GM20000 (cell line): Measurements from ENCODE around the gene CCL16.
"Not testable (repeated sequence)": the region's sequence is repeated elsewhere in the genome, so short reads cannot be mapped to it uniquely, and the experiment has no call there.

Experiments used
- DNase-seq: peaks from one replicate; pipeline ENCODE4 v3.0.0; 2012; ENCODE audit warnings: low spot score
- TF ChIP-seq, protein P1 (sequence below): IDR thresholded peaks from 2 replicates; pipeline ENCODE4 v1.5.1; 2012; ENCODE audit warnings: mild to moderate bottlenecking, control low read depth; ENCODE audit errors: extremely low read depth, missing control alignments

CCL16 gene

DNA sequence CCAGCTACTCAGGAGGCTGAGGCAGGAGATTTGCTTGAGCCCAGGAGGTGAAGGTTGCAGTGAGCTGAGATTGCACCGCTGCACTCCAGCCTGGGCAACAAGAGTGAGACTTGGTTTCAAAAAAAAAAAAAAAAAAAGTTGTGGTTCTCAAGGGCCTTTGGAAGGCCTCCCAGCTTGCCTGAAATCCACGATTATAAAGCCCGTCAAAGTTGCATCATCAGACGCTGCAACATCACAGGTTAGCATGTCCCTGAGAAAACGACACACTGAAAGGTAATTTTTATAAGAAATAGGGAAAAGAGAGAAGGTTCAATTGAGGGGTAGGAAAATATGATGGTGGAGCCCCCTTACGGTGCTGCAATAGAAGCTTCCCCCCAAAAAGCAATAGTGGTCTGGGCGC lies 33.2 kb downstream of the CCL16 start:
- TF ChIP-seq, protein P1, sequence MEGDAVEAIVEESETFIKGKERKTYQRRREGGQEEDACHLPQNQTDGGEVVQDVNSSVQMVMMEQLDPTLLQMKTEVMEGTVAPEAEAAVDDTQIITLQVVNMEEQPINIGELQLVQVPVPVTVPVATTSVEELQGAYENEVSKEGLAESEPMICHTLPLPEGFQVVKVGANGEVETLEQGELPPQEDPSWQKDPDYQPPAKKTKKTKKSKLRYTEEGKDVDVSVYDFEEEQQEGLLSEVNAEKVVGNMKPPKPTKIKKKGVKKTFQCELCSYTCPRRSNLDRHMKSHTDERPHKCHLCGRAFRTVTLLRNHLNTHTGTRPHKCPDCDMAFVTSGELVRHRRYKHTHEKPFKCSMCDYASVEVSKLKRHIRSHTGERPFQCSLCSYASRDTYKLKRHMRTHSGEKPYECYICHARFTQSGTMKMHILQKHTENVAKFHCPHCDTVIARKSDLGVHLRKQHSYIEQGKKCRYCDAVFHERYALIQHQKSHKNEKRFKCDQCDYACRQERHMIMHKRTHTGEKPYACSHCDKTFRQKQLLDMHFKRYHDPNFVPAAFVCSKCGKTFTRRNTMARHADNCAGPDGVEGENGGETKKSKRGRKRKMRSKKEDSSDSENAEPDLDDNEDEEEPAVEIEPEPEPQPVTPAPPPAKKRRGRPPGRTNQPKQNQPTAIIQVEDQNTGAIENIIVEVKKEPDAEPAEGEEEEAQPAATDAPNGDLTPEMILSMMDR = no peak
- no peak for DNase-seq

DNA sequence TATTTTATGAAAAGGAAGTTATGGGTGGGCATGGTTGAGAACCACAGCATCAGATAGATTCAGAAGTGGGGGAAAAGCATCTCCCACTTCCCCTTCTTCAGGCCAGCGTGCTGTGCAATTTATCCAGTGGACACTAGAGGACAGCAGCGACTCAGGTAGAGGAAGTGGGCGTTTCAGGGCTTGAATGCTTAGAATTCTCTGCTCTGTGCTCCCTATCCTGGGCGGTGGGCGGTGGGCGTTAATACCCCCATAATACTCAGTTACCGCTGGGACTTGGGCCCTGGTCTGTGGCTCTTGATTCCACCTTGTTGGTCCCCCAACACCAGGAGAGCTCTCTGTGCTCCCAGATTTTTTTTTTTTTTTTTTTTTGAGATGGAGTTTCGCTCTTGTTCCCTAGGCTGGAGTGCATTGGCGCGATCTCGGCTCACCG lies 34.1 kb downstream of the CCL16 start:
- TF ChIP-seq, protein P1 = peak; percentile 96

DNA sequence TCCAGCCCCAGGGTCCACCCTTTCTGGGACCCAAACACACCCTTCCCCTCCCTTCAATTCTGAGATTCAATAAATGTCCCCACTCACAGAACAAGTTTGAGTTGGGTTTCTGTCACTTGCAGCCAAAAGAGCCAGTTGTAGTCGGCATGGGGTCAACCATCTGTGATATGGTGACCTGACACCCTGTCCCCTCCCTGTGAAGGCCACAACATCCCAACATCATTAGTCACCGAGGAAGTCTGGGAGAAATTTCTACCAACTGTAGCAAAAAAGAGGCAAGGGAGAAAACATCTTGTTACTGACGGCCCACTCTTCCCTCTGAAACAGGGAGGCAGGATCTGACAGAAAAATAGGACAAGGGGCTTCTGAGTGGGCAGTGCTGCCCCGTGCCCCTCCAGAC lies 37.1 kb downstream of the CCL16 start:
- DNase-seq = no peak
- TF ChIP-seq, protein P1 = no peak

More for the DNA sequence above, 34.1 kb downstream of the CCL16 start:
- peak; percentile 58 for DNase-seq

DNA sequence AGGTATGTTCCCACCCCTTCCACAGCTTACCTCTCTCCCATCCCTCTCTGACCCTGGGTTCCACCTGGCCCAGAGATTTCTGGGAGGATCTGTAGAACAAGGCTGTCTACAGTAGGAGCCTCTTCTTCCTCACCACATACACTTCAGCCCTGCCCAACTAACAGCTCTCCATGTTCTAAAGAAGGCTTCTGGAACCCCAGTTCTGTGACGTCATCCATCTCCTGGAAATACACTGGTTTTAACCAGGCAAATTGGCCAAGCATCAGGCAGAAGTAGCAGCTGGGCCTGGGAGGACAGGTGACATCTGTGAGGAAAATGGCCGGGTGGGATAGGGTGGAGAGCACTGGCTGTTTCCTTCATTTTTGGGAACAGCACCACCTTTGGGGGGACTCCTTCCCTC lies 37.8 kb downstream of the CCL16 start, which contains the start of gene LYZL6:
LYZL6 (minus strand) TSS at position 177 of the 400 bp plus-strand sequence. CDS start 4,357 bp downstream, outside the sequence.
- TF ChIP-seq, protein P1 = no peak
- no peak for DNase-seq

DNA sequence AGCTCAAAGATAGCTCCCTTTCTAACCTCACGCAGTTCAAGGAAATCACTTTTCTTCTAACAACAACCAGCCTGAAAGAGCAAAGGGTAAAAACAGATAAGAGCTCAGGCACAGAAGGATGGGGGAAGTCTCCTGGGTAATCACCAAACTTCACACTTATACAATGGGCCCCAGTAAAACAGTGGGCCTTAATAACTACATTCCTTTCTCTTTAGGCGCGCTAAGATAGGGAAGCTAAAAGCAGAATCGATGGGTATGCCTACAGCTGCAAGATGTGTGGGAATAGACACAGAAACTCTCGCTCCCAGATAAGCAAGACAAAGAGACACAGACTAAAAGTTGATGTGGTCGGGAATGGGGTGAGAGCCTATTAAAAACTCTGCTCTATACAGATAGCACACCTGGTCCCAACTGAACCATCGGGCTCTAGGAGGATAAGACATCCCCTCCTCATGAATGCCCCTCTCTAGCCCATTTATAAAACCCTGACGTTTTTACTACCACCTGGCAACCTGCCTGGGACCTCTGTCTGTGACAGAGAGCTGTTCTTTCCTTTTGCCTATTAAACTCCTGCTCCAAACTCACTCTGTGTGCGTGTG lies 38.6 kb downstream of the CCL16 start:
- TF ChIP-seq, protein P1 = no peak
- DNase-seq = no peak

DNA sequence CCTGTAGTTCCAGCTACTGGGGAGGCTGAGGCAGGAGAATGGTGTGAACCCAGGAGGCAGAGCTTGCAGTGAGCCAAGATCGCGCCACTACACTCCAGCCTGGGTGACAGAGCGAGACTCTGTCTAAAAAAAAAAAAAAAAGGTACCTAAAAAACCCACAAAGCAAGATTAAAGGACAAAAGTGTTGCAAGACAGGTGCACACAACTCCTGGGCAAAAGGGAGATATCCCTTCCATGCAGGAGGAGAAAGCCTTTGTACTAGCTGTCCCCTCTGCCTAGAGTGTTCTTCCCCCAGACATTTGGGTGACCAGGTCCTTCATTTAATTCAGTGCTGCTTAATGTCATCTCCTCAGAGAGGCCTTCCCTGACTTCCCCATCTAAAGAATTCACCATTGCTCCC lies 42.8 kb downstream of the CCL16 start:
- DNase-seq = not testable (repeated sequence)

DNA sequence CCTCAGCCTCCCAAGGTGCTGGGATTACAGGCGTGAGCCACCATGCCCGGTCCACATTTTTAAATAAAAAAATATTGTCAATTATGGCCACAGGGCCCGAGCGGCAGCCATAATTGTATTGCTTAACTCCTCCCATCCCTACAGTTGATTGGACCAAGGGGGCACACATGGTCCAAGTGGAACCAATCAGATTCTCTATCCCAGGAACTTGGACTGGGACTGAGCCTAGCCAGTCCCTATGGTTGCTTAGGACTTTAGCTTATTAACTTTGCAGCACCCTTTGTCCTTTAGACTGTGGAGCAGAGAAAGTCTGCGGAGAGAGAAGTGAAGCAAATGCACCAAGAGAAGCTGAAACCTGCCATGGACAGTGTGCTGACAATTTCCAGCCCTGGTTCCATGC lies 45.2 kb downstream of the CCL16 start:
- DNase-seq = no peak
- TF ChIP-seq, protein P1 = no peak

DNA sequence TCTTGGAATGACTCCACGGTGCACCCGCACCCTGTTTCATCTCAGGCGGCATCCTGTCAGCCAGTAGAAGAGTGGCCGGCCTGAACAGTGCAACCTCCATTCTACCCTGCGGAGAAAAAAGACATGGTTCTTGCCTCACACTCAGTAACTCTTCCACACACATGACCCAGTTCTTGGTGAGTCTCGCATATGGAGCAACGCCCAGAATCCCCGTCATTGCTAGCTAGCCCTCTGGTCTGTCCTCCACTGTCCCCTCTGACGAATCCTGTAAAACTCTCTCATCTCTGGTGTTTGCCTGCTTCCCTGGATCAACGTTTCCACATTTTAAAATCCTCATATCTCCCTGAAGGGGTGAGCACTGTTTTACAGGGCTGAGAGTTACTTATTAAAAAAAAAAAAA lies 46.5 kb downstream of the CCL16 start:
- TF ChIP-seq, protein P1 = no peak
- DNase-seq = no peak
